GM18861 (cell line): ENCODE data around the gene OR10V1.

Source experiments
- ATAC-seq: cut with Tn5 transposase; IDR thresholded peaks from one replicate; pipeline ENCODE4 v1.9.1; 2021; ENCODE audit not compliant: unreplicated experiment

Gene OR10V1, protein sequence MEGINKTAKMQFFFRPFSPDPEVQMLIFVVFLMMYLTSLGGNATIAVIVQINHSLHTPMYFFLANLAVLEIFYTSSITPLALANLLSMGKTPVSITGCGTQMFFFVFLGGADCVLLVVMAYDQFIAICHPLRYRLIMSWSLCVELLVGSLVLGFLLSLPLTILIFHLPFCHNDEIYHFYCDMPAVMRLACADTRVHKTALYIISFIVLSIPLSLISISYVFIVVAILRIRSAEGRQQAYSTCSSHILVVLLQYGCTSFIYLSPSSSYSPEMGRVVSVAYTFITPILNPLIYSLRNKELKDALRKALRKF

GRCh38 chr11:59713745-59714144 is at the start of gene OR10V1:
OR10V1 (minus strand) TSS chr11:59713845; CDS start chr11:59713845, 0 bp downstream.
- ATAC-seq: no peak

- ATAC-seq: no peak
Measured at GRCh38 chr11:59761993-59762392, 48.3 kb upstream of the OR10V1 start.

GRCh38 chr11:59760771-59761170 is 47.1 kb upstream of the OR10V1 start:
- no peak for ATAC-seq

DNA sequence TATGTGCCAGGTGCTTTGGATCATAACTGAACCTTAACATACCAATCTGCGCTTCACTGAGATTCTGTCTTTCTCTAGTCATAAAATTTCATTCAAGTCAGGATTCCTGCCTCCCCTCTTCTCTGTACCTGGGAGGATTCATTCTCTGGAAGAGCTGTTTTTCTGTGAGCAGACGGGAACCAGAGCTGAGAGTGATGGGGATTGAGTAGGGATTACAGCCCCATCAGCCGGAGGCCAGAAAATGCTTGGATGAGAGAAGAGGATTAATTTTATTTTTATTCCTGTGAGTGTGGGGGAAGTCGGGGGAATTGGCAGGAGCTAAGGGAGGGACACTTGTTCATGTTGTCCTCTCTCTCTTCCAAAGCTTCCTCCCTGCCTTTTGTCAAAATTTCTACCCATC is 46.3 kb upstream of the OR10V1 start:
- no peak for ATAC-seq

- no peak for ATAC-seq
Measured at GRCh38 chr11:59758401-59759037, 44.9 kb upstream of the OR10V1 start.

DNA sequence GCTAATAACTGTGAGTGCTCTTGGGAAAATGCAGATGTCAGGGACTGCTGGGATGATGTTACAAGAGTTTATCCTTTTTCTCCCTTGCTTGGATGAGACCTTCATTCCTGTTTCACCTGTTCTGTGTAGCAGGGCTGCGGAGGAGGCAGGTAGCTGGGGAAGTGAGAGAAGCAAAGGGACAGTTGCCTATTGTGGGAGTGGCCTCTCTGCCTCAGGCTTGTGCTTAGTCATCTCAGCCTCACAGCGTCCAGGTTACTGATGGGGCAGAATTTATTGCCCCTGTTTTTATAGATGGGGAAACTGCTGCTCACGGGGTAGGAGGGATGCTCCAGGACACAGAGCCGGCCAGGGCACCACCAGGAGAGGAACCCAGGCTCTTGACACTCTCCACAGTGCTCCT is 43.2 kb upstream of the OR10V1 start:
- peak; percentile 42 for ATAC-seq

GRCh38 chr11:59756558-59756840 is 42.9 kb upstream of the OR10V1 start:
- ATAC-seq: no peak

GRCh38 chr11:59755701-59756557 is 42.3 kb upstream of the OR10V1 start:
- no peak for ATAC-seq

- no peak for ATAC-seq
Measured at GRCh38 chr11:59754859-59755700, 41.4 kb upstream of the OR10V1 start, which contains the start of gene STX3. STX3 (plus strand) TSS chr11:59755376; CDS start chr11:59755606, 230 bp downstream.

DNA sequence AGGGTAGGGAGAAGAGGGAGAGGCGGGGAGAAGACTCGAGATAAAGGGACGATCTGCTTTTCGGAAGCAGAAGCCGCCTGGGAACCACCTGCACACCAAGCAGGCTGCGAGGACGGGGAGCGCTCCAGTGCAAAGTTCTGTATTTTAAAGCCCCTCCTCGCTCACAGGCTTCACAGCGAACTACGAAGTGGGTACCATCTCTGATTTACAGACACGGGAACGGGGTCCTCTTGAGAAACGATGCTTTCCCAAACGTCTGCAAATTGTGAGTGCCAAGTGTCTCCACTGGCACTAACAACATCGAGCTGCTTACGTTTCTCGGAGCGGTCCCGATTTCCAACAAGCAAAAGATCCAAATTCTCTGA is 40.8 kb upstream of the OR10V1 start:
- no peak for ATAC-seq

- ATAC-seq: peak; percentile 65
Measured at GRCh38 chr11:59753650-59754493, 40.2 kb upstream of the OR10V1 start.

DNA sequence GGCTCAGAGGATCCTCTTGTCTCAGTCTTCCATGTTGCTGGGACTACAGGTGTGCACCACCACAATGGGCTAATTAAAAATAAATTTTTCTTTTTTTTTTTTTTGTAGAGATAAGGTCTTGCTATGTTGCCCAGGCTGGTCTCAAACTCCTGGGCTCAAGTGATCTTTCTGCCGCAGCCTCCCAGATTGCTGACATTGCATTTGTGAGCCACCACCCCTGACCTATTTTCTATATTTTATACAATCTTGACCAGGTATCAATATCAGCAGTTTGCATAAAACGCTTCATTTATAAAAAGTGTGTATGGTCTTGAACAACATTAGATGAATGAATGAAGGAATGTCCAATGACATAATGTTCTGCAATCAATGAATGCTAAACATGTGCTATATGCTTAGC is 32.5 kb upstream of the OR10V1 start:
- ATAC-seq: no peak

DNA sequence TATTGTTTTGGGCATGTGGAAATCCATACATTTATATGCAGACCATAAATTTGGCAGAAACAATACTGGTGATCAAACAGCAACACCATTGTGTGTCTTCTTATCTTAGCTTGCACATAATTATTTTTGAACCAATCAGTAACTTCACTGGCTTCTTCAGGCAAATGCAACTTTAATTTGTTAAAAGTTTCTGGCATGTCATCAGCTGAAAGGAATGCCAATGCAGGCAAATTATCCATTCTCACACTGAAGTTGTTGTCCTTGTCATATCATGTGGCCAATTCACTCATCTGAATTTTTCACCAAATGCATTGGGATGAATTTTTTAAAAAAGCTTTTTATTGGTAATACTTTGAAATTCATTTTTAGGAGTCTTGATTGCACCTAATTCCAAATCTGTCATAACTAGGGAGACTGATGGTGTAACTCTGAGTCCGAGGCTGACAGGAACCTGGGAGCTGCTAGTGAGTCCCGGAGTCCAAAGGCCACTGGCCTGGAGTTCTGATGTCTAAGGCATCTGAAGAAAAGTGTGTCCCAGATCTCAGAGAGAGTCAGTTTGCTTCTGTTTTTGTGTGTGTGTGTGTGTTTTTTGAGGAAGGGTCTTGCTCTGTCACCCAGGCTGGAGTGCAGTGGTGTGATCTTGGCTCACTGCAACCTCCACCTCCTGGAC is 17.4 kb upstream of the OR10V1 start:
- ATAC-seq: no peak

DNA sequence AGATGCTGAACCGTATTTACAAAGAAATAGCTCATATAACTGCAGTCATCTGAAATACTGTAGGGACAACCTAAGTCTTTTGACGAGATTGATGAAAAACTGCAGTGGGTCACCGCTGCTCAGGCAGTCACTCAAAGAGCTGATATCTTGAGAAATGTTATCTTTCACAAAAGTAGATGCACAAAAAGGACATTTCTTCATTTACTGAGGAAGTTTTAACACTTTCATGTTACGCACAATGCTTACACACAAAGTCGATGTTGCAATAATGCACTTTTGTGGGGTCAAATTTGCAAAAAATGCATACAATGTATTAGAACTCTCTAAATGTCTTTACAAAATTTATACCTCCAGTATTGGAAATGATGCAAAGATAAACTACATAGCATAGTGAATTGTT is 16.2 kb upstream of the OR10V1 start:
- ATAC-seq: no peak

DNA sequence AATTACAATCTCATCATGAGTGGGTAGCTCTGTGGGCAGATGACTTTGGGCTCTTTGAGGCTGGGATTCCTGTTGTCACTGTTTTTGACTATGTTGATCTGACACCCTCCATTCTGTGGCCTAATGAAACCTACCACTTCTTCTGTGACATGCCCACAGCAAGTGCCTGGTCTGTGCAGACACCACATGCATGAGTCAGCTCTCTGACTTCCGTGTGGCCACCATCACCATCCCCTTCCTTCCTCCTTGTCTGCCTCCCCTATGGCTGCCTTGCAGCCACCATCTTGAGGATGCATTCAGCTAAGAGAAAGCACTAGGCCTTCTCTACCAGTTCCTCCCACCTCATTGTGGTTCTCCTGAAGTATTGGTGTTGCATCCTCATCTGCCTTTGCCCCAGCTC is 15.3 kb upstream of the OR10V1 start:
- no peak for ATAC-seq

GRCh38 chr11:59728154-59728553 is 14.5 kb upstream of the OR10V1 start:
- no peak for ATAC-seq

- ATAC-seq: no peak
Measured at GRCh38 chr11:59727426-59727825, 13.8 kb upstream of the OR10V1 start.

DNA sequence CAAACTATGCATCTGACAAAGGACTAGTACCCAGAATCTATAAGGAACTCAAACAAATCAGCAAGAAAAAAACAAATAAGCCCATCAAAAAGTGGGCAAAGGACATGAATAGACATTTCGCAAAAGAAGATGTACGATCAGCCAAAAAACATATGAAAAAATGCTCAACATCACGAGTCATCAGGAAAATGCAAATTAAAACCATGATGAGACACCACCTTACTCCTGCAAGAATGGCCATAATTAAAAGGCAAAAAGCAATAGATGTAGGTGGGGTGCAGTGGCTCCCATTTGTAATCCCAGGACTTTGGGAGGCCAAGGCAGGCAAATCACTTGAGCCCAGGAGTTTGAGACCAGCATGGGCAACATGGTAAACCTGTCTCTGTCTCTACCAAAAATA is 10.4 kb upstream of the OR10V1 start:
- no peak for ATAC-seq

GRCh38 chr11:59719556-59719955 is 5.9 kb upstream of the OR10V1 start:
- no peak for ATAC-seq

- ATAC-seq: no peak
Measured at GRCh38 chr11:59716051-59716450, 2.4 kb upstream of the OR10V1 start.
